ENCODE measurements around the gene PKMYT1.
A peak's percentile ranks its signal among the peaks of the same experiment; 100 is the strongest.
"Not testable (repeated sequence)": the region's sequence is repeated elsewhere in the genome, so short reads cannot be mapped to it uniquely, and the experiment has no call there.

The PKMYT1 gene

DNA sequence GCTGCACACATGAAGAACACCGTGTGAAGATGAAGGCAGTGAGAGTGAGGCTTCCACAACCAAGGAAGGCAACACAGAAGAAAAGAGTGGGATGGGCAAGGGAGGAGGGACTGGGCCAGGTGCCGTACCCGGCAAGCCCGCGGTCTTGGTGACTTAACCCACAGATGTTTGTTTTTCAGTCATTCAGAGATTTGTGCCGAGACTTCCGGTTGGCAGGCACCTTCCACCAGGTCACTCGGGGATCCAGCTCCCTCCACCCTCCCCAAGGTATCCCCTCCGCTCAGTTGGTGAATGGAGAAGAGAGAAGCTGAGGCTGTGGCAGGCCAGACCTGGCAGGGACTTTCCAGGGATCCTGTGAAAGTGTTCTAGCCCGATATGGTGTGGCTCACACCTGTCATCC lies 21.0 kb downstream of the PKMYT1 start:
- no peak for DNase-seq

DNA sequence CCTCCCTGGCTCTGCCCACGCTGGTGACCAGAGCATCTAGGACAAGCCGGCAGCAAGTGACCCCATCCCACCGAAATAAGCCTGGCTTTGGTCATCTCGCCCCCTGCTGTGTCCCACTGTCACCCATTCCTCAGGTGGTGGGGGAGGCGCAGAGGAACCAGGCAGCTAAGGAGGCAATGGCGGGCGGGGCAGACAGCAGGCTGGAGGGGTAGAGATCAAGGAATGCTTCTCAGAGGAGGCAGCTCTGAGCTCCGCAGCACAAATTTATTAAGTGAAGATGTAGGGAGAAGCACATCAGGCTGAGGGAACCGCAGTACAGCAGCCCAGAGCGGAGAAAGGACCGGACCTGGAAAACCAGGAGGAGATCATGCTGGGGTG lies 23.7 kb downstream of the PKMYT1 start:
- DNase-seq, result no peak

DNA sequence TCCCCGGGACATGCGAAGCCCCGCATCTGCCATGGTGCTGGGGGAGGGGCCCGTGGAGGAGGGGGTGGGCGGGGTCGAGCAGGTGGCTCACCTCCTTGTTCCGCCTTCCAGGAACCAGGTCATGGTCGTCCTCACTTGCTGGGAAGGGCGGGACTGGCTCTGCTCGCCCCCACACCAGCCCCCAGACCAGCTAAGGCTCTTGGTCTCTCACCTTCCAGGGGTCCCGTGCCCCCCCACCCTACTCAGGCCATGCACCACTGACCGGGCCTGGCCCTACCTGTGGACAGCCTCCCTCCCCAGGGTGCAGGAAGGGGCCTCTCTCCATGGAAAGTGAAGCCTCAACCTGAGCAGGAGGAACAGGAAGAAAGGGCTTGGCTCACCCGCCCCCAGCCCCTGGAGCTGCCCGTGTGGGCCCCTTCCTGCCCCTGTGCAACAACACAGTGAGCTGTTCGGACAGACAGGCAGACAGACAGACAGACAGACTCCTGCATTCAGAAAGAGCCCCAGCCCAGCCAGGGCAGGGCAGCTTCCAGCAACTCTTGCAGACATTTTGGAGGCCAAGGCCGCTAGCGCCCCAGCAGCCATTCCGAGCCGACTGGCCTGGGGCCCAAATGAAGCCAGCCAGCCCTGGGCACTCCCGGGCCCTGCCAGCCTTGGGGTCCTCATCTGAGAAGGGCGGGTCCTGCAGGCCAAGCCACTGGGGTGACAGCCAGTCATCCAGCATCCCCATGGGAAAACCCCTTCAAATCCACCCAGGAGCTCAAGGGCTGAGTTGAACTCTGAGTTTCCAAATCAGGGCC lies 24.3 kb downstream of the PKMYT1 start:
- DNase-seq, result peak; percentile 39 to 60 (median 46)

DNA sequence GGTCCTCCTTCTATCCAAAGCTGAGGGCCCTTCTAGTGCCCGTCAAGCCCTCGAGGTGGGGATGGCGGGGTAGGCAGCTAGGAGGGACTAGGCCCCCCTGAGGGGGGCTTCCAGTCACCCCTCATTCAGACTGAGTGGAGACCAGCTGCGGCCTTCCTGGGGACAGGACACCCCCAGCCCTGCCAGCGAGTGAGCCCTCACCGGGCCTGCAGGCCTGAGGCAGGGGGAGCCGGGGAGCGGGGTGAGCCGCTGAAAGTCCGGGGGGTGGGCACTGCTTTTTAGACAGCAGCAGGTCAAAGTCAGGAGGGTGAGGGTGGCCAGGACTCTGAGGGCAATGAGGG lies 24.8 kb downstream of the PKMYT1 start:
- DNase-seq, result no peak

DNA sequence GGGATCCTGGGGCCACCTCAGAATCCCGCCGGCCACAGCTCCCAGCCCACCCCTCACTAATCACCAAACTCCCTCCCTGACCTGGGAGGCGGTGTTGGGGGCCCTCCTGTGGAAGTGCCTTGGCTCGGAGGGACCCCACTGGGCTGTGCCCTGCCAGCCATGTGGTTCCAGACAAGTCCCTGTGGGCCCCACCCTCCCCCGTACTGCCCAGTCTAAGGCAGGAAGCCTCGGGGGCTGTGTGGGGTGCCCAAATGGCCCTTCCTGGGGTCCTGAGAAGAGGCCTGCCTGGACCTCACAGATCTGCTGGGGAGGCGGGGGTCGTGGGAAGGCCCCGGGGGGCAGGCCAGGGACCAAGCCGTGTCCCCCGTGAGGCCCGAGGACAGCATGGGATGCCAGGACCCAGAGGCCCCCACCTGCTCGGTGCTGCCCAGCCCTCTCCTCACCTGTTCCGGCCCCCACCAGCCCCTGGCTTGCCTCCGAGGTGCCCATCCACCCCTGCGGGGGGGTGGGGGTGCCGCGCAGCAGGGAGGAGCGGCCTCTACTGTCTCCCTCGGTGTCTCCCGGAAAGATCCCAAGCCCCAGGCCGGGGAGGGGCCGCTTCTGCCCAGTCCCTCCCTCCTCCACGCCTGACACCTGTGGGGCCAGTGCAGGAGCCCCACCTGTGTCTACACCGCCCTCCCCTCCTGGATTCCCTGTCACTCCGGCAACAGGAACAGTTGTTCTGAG lies 25.4 kb downstream of the PKMYT1 start:
- DNase-seq, result no peak

DNA sequence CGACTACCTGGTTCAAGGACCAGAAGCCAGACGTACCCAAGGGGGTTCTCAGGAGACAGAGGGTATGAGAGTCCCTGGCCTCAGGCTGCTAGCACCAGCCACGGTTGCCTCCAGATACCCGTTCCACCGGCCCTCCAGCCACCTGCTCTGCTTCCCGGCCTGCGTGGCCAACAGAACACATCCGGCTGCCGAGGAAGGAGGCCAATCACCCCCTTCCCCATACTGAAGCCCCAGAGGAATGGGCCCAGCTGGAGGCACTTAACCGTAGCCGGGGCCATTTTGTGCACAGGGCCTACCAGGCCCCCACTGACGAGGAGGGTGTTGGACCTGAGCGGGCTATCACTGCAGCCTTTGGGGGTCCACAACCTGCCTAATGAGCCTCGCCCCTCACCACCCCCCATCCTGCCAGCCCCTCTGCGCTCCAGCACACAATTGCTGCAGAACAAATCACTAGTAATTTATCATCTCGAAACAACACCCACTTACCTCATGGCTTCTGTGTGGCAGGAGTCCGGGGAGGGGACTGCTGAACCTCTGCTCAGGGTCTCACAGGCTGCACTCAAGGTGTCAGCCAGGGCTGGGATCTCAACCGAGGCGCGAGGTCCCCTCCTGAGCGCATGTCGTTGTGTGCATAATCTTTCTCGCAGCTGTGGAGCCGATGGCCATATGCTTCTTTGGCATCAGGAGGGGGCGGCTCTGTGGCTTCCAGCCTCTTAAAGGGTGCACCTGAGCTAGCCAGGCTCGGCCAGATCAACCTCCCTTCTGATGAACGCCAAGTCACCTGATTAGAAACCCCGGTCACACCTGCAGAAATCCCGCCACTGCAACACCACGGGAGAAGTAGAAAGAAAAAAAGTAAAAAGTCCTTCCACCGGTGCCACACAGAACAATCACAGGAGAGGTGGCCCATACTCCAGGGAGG lies 26.3 kb downstream of the PKMYT1 start:
- DNase-seq, result no peak

DNA sequence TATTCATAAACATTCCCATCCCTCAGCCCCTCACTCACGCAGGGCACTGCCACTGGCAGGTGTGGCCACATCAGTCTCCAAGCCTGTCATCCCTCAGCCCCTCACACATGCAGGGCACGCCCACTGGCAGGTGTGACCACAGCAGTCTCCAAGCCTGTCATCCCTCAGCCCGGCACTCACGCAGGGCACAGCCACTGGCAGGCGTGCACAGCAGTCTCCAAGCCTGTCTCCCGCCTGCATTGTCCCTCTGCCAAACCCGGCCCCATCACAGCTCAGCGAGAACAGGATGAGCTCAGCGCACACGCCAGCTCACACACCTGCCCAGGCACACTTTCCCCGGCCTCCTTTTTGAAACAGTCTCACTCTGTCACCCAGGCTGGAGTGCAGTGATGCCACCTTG lies 27.6 kb downstream of the PKMYT1 start:
- no peak for DNase-seq

DNA sequence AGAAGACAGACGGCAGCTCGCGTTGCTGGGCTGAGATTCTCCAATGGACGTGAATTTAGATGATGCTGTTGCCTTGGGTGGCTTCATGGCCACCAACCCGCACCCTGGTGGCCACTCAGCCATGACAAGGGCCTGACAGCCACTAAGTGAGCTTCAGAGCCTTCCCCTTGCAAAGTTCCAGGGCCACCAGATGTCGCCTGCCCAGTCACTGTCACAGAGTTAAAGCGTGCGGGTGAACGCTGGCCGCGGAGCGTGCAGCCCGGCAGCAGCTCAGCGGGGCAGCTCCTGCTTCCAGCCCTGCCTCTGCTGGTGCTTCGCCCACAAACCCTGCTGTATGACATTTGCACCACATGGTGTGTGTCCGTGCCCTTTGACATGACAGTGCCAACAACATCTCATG lies 29.5 kb downstream of the PKMYT1 start:
- DNase-seq, result no peak

DNA sequence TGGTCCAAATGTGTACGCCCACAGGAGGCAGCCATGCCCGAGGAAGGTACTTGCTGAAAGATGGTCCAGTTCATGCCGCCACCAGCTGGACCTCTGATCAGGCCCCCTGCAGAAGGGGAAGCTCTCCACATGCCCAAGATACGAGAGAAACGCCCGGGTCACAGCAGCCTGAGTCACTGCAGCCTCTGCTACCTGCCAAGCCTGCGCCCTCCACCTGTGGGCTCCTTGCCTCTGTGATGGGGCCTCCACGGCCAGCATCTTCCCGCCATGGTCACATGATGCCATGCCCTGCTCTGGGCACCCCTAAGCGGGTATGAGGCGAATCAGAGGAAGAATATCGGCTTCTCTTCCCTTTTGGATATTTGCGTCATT lies 29.9 kb downstream of the PKMYT1 start:
- no peak for DNase-seq

DNA sequence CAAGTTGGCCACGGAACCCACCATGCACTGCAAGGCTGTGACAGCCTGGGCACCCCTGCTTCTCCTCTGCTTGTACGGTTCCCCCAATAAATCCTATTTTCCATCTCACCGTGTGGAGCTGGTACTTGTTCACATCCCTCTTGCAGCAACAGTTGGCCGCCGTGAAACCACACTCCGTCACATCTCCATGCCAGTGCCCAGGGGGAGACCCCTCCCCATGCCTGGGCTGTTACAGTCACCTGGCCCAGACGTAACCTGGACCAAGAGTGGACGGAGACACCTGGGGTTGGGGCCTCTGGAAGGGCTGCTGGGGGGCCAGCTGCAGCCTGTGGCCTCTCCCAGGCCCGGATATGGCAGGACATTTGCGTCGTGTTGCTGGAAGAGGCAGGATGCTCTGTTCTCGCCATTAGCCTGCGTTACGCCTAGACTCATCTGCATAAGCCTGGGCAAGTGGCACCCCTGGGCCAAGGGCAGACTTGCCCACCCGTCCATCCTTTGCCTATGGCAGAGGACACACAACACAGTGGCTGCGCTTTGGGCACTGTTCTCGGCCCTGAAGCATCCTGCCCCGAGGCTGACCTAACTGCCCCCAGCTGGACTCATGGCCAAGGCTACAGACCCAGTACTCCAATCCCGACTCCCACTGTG lies 30.4 kb downstream of the PKMYT1 start:
- no peak for DNase-seq

DNA sequence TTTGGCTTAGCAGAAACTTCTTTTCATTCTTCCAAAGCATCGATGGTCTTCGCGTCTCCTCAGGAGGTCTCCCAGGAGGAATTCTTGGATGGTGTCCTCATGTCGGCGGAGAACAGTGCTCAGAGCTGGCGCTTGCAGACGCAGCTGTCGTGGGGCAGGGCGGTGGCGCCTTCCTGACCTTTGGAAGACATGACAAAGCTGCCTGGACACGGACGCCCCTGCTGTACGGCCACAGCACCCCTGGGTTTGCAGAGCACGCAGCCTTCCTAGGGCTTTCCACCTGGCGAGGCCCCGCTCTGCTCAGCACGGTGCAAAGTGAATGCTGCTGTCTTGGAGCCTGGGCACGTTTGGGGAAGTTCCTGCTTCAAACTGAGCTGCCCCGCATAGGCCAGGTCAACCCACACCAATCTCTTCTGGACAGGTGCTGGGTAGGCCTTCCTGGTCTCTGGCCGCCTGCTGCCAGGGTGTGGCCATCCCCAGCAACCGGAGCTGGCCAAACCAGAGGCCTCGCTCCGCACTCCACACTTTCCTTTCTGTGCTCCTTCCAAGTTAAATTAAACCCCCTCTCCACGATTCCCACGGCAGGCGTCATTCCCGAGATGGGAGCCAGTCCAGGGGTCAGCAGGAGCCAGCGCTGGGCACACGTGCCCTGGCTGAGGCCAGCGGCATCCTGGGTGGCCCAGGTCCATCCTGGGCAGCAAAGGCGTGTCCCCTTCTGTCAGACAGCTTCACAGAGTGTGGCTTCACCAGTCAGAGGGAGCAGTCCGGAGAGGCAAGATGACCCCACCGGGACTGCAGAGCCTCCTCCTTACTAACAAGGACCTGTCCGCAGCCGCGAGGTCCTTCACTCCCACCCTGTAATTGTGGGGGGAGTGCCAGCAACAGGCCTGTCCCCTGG lies 31.2 kb downstream of the PKMYT1 start:
- no peak for DNase-seq

DNA sequence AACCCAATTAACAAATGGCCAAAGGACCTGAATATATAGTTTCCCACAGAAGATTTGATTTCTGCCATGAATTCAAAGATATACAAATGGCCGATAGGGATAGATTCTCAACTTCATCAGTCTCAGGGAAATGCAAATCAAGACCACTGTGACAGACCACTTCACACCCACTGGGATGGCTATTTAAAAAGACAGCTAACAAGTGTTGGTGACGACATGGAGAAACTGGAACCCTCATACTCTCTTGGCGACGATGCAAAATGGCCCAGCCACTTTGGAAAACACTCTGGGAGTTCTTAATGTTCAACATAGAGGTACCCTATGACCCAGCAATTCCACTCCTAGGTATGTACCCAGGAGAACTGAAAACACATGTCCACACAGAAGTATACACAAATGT lies 33.6 kb downstream of the PKMYT1 start:
- no peak for DNase-seq

DNA sequence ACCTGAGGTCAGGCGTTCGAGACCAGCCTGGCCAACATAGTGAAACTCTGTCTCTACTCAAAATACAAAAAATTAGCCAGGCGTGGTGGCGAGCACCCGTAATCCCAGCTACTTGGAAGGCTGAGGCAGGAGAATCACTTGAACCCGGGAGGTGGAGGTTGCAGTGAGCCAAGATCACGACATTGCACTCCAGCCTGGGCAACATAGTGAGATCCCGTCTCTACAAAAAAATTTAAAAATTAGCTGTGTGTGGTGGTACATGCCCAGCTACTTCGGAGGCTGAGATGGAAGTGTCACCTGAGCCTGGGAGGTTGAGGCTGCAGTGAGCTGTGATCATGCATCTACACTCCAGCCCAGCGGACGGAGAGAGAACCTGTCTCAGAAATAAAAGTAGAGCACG lies 36.5 kb downstream of the PKMYT1 start:
- not testable (repeated sequence) for DNase-seq

DNA sequence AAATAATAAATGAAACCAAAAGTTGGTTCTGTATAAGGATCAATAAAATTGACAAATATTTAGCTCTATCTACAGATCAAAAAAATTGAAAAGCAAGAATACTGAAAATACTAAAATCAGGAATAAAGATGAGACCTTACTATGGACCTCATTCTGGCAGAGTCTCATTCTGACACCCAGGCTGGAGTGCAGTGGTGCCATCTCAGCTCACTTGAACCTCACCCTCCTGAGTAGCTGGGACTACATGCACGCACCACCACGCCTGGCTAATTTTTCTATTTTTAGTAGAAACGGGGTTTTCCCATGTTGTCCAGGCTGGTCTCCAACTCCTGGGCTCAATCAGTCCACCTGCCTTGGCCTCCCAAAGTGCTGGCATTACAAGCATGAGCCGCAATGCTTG lies 38.2 kb downstream of the PKMYT1 start:
- DNase-seq, result no peak

DNA sequence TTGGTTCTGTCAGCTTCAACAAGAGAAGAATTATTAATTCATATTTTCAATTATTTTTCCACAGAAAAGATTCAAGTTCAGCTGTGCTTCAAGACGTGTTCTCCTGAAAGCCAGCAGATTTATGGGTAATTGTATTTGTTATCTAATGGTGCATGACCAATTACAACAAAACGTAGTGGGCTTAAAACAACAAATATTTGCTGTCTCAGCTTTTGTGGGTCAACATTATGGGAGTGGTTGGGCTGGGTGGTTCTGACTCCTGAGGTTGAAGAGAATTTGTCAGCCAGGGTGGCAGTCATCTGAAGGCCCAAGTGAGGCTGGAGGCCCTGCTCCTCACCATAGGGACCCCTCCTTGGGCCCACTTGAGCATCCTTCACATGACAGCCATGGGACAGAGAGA lies 40.3 kb downstream of the PKMYT1 start:
- no peak for DNase-seq

DNA sequence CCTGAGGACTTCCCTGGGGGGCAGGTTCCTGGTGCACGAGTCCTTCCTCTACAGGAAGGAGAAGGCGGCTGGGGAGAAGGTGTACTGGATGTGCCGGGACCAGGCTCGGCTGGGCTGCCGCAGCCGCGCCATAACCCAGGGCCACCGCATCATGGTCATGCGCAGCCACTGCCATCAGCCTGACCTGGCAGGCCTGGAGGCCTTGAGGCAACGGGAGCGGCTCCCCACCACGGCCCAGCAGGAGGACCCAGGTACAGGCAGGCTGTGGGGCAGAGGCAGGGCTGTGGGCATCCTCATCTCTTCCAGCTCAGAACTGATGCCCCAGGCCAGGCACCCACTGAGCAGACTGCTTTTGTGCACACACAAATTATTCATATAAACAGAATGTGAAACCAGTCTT lies 42.0 kb downstream of the PKMYT1 start:
- DNase-seq, result no peak

DNA sequence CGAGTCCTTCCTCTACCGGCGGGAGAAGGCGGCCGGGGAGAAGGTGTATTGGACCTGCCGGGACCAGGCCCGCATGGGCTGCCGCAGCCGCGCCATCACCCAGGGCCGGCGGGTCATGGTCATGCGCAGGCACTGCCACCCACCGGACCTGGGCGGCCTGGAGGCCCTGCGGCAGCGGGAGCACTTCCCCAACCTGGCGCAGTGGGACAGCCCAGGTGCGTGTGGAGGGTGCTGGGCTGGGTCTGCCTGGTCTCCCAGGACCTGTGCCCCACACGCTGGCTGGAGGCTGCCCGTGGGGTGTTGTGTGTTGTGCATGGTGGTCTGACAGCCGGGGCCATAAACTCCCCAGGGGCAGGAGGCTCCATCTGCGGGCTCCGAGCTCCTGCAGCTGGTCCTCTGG lies 43.1 kb downstream of the PKMYT1 start:
- DNase-seq, result no peak

DNA sequence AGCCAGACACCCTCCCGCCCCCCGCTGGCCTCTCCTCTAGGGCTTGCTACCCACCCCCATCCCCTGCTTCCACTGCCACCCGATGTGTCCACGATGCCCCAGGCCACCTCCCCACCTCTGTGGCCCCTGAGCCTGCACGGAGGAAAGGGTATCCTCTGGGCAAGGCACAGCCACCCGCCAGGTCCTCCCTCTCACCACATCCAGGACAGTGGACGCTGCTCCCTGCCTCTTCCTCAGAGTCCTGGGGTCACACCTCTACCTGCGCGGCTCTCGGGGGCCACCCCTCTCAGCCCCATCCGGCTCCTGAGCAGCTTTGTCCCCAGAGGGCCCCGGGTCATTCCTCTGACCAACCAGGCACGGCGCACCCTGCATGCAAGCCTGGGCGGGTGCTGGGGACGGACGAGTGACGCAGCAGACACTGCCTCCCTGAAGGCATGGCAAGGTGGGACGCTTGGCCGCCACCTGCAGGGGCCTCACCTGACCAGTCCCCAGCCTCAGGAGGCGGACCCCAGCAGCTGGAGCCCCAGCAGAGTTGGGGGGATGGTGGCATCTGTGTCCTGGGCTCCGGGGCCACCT lies 43.7 kb downstream of the PKMYT1 start:
- no peak for DNase-seq

DNA sequence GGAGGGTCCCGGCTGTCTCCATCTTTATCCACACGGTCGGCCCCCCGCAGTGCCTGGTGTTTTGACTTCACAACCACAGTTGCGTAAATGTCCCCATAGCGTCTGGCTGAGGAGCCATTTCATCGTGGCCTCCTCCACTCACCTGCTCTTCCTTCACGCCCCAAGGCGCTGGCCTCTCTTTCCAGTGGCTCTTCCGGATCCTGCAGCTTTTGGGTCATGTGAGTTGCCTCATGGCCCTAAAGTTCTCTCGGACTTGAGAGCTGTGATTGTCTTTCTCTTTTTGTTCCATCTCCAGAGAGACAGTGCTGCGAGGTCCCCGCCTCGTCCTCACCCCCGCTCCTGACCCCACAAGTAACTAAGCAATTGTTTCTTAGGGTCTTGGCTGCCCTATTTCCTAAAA lies 45.8 kb downstream of the PKMYT1 start:
- no peak for DNase-seq

DNA sequence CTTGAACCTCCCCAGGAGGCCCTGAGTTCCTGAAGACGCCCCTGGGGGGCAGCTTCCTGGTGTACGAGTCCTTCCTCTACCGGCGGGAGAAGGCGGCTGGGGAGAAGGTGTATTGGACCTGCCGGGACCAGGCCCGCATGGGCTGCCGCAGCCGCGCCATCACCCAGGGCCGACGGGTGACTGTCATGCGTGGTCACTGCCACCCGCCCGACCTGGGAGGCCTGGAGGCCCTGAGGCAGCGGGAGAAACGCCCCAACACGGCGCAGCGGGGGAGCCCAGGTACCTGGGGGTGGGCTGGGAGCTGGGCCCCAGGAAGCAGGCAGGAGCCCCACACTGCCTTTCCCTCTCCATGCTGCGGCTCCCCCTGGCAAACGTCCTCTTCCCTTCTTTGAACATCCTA lies 46.5 kb downstream of the PKMYT1 start:
- no peak for DNase-seq

DNA sequence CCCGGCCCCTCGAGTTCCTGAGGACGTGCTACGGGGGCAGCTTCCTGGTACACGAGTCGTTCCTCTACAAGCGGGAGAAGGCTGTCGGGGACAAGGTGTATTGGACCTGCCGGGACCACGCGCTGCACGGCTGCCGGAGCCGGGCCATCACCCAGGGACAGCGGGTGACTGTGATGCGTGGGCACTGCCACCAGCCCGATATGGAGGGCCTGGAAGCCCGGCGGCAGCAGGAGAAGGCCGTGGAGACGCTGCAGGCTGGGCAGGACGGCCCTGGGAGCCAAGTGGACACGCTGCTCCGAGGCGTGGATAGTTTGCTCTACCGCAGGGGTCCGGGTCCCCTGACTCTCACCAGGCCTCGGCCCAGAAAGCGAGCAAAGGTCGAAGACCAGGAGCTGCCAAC lies 47.1 kb downstream of the PKMYT1 start:
- DNase-seq, result no peak

Measured in suppressor macrophage (primary cell).